ENCODE measurements around the gene DNAJC4.

GRCh38 chr11:64229090-64229743 is 1.1 kb upstream of the DNAJC4 start:
- TF ChIP-seq POLR2A (IDR thresholded peaks at IDR 0.05) (no peak), POLR2AphosphoS5 (IDR thresholded peaks at IDR 0.05) (no peak)
- TF ChIP-seq, protein P1, sequence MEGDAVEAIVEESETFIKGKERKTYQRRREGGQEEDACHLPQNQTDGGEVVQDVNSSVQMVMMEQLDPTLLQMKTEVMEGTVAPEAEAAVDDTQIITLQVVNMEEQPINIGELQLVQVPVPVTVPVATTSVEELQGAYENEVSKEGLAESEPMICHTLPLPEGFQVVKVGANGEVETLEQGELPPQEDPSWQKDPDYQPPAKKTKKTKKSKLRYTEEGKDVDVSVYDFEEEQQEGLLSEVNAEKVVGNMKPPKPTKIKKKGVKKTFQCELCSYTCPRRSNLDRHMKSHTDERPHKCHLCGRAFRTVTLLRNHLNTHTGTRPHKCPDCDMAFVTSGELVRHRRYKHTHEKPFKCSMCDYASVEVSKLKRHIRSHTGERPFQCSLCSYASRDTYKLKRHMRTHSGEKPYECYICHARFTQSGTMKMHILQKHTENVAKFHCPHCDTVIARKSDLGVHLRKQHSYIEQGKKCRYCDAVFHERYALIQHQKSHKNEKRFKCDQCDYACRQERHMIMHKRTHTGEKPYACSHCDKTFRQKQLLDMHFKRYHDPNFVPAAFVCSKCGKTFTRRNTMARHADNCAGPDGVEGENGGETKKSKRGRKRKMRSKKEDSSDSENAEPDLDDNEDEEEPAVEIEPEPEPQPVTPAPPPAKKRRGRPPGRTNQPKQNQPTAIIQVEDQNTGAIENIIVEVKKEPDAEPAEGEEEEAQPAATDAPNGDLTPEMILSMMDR (IDR thresholded peaks at IDR 0.05) = no peak
